DND-41 (cell line): ENCODE data around the gene PTPN3.

Experiments used
- ATAC-seq: fragments of 200-7000 bp; cut with Tn5 transposase; 3 replicates; pipeline ENCODE4 v1.9.1; 2021; ENCODE audit warnings: low read depth; ENCODE audit not compliant: insufficient read depth
- DNase-seq: peaks from one replicate; pipeline ENCODE4 v3.0.0-alpha.2; 2020
- H2AFZ ChIP-seq: 2 replicates; pipeline ENCODE4 v1.6.0; 2012; ENCODE audit warnings: low read depth, low read length
- H3K27ac ChIP-seq: 2 replicates; pipeline ENCODE4 v1.5.1; 2012; ENCODE audit warnings: low read length, inconsistent platforms
- H3K27me3 ChIP-seq: fragments of 200-600 bp; sonication (generic); 2 replicates; pipeline ENCODE4 v1.6.0; 2012; ENCODE audit warnings: low read length, mild to moderate bottlenecking, inconsistent platforms; ENCODE audit not compliant: insufficient read depth, poor library complexity
- H3K36me3 ChIP-seq: 2 replicates; pipeline ENCODE4 v1.5.1; 2012; ENCODE audit warnings: low read length, inconsistent platforms; ENCODE audit not compliant: insufficient read depth
- H3K4me1 ChIP-seq: 2 replicates; pipeline ENCODE4 v1.5.1; 2012; ENCODE audit warnings: mild to moderate bottlenecking, low read length; ENCODE audit not compliant: insufficient read depth
- H3K4me2 ChIP-seq: 2 replicates; pipeline ENCODE4 v1.6.0; 2012; ENCODE audit warnings: mild to moderate bottlenecking, moderate library complexity, low read length, inconsistent platforms; ENCODE audit not compliant: insufficient read depth
- H3K4me3 ChIP-seq, 2 experiments: fragments of 200-600 bp in 1 of 2; shearing (Covaris generic) in 1 of 2; 2 replicates each; pipeline ENCODE4 v1.5.1; 2012 to 2016; ENCODE audit warnings: inconsistent platforms in 2 of 2, low read length in 2 of 2, mild to moderate bottlenecking in 2 of 2, low read depth in 1 of 2, moderate library complexity in 1 of 2
- H3K79me2 ChIP-seq: 2 replicates; pipeline ENCODE4 v1.6.0; 2012; ENCODE audit warnings: low read length, inconsistent platforms; ENCODE audit not compliant: insufficient read depth
- H3K9ac ChIP-seq: 2 replicates; pipeline ENCODE4 v1.6.0; 2012; ENCODE audit warnings: low read depth, mild to moderate bottlenecking, inconsistent platforms, low read length, moderate library complexity
- H3K9me3 ChIP-seq: 2 replicates; pipeline ENCODE4 v1.5.1; 2012; ENCODE audit warnings: low read length, moderate library complexity, mild to moderate bottlenecking, inconsistent platforms; ENCODE audit not compliant: insufficient read depth, severe bottlenecking
- H4K20me1 ChIP-seq: 2 replicates; pipeline ENCODE4 v1.6.0; 2012; ENCODE audit warnings: low read length; ENCODE audit not compliant: insufficient read depth
- EZH2 ChIP-seq: IDR thresholded peaks from 3 replicates; pipeline ENCODE4 v1.6.1; 2012; ENCODE audit warnings: borderline replicate concordance, low read depth, mild to moderate bottlenecking, moderate library complexity, low read length, inconsistent platforms; ENCODE audit not compliant: severe bottlenecking
- TF ChIP-seq, protein P1 (sequence below): IDR thresholded peaks from 2 replicates; pipeline ENCODE4 v1.5.1; 2012; ENCODE audit warnings: borderline replicate concordance, low read length, moderate library complexity, mild to moderate bottlenecking; ENCODE audit not compliant: poor library complexity, severe bottlenecking; ENCODE audit errors: extremely low read depth

Gene PTPN3

DNA sequence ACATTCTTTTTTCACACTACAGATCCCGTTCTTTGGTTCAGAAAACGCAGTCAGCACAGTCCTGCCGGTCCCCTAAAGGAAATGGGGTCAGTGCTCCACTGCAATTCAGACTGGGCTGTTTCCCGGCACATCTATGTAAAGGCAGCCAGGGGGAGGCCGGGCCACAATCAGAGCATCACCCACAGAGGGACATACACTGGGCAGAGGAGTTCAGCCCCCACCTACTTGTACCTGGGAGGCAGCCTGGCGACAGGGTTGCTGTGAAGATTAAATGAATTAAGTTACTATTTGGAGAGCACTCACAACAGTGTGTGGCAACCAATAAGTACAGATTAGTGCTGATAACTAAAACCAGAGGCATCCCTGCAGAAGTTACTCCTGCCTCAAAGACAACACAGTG, 4.5 kb downstream of the PTPN3 start:
- H2AFZ ChIP-seq: no peak overlapping the region
- no peaks in the 10 kb centered on the region for H3K79me2 ChIP-seq
- no peak overlapping the region for H3K27ac ChIP-seq
- no peak overlapping the region for H3K4me2 ChIP-seq
- no peak for ATAC-seq
- no peaks in the 10 kb centered on the region for H3K9me3 ChIP-seq
- H3K36me3 ChIP-seq: no peaks in the 10 kb centered on the region
- no peak for DNase-seq
- peaks cover 3% of the 10 kb centered on the region for H3K27me3 ChIP-seq
- H3K4me1 ChIP-seq: no peaks in the 10 kb centered on the region
- no peak overlapping the region for H3K9ac ChIP-seq
- H4K20me1 ChIP-seq: no peaks in the 10 kb centered on the region
- H3K4me3 ChIP-seq: no peak overlapping the region
- TF ChIP-seq, protein P1, sequence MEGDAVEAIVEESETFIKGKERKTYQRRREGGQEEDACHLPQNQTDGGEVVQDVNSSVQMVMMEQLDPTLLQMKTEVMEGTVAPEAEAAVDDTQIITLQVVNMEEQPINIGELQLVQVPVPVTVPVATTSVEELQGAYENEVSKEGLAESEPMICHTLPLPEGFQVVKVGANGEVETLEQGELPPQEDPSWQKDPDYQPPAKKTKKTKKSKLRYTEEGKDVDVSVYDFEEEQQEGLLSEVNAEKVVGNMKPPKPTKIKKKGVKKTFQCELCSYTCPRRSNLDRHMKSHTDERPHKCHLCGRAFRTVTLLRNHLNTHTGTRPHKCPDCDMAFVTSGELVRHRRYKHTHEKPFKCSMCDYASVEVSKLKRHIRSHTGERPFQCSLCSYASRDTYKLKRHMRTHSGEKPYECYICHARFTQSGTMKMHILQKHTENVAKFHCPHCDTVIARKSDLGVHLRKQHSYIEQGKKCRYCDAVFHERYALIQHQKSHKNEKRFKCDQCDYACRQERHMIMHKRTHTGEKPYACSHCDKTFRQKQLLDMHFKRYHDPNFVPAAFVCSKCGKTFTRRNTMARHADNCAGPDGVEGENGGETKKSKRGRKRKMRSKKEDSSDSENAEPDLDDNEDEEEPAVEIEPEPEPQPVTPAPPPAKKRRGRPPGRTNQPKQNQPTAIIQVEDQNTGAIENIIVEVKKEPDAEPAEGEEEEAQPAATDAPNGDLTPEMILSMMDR: no peak
- TF ChIP-seq EZH2: no peak

GRCh38 chr9:109491590-109491989, 6.5 kb downstream of the PTPN3 start:
- Histone ChIP-seq H3K9ac (no peak overlapping the region), H3K36me3 (no peaks in the 10 kb centered on the region), H3K27ac (no peak overlapping the region), H3K4me1 (no peaks in the 10 kb centered on the region), H3K4me2 (no peak overlapping the region), H4K20me1 (no peaks in the 10 kb centered on the region), H3K4me3 (no peak overlapping the region), H3K9me3 (no peaks in the 10 kb centered on the region), H3K79me2 (no peaks in the 10 kb centered on the region), H2AFZ (no peak overlapping the region), H3K27me3 (peaks cover 3% of the 10 kb centered on the region)
- no peak for DNase-seq
- TF ChIP-seq, protein P1: no peak
- TF ChIP-seq EZH2: no peak
- ATAC-seq: no peak

DNA sequence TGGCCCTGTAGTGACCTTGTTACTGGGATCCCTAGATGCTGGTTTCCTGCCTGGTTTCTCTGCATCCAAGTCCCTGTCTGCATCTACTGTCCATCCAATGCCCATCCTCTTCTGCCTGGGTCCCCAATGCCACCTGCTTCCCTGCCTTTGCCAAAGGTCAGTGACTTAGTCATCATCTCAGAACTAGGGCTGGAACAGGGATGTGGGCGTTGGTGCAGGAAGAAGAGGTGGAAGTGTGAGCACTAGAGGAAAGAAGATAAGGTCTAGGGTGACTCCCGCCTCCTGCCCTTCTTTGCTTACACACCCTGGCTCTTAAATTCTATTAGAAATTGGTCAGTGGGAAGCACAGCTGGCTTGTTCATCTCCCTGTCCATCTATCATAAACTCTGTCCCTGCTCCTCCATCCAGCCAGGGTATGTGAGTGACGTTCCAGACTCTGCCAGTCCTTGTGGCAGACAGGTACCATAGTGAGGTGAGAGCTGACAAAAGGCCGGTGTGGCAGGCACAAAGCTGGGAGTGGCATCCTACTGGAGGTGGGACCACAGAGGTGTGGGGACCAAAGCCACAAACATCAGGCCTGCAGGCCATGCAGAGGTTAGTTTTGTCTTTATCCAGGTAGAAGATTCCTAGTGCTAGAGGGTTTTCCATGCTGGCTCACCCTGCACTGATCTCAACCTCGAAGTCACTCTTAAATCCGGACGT, 9.2 kb downstream of the PTPN3 start:
- DNase-seq (no peak), ATAC-seq (no peak)
- no peak overlapping the region for H3K9ac ChIP-seq
- H3K27me3 ChIP-seq: no peaks in the 10 kb centered on the region
- no peaks in the 10 kb centered on the region for H3K4me1 ChIP-seq
- H3K4me3 ChIP-seq: no peak overlapping the region
- no peaks in the 10 kb centered on the region for H4K20me1 ChIP-seq
- no peak overlapping the region for H2AFZ ChIP-seq
- no peak overlapping the region for H3K27ac ChIP-seq
- H3K36me3 ChIP-seq: no peaks in the 10 kb centered on the region
- no peak for TF ChIP-seq EZH2
- TF ChIP-seq, protein P1: no peak
- no peaks in the 10 kb centered on the region for H3K9me3 ChIP-seq
- H3K79me2 ChIP-seq: no peaks in the 10 kb centered on the region
- no peak overlapping the region for H3K4me2 ChIP-seq
